KMS-11 (cell line): ENCODE data around the gene GAB2.
"Not testable (repeated sequence)": the region's sequence is repeated elsewhere in the genome, so short reads cannot be mapped to it uniquely, and the experiment has no call there.

Source experiments
- H2AFZ ChIP-seq: fragments of 200-600 bp; sonication (generic); 2 replicates; pipeline ENCODE4 v1.6.1; 2016; ENCODE audit warnings: antibody characterized with exemption, mixed run types, low read depth
- H3K27ac ChIP-seq: fragments of 200-600 bp; sonication (generic); 2 replicates; pipeline ENCODE4 v1.6.1; 2016; ENCODE audit warnings: mild to moderate bottlenecking, mixed run types
- H3K27me3 ChIP-seq: fragments of 200-600 bp; sonication (generic); 2 replicates; pipeline ENCODE4 v1.6.1; 2017; ENCODE audit warnings: mild to moderate bottlenecking, low read depth, mixed run types, moderate library complexity; ENCODE audit not compliant: insufficient read depth
- H3K36me3 ChIP-seq: fragments of 200-600 bp; sonication (generic); 2 replicates; pipeline ENCODE4 v1.6.1; 2017; ENCODE audit warnings: mild to moderate bottlenecking, mixed run types; ENCODE audit not compliant: insufficient read depth
- H3K4me1 ChIP-seq: fragments of 200-600 bp; sonication (generic); 2 replicates; pipeline ENCODE4 v1.6.1; 2016; ENCODE audit warnings: mild to moderate bottlenecking, low read depth, mixed run types; ENCODE audit not compliant: poor library complexity, severe bottlenecking
- H3K4me2 ChIP-seq: fragments of 200-600 bp; sonication (generic); 2 replicates; pipeline ENCODE4 v1.7.0; 2016; ENCODE audit warnings: mild to moderate bottlenecking, mixed run types
- H3K4me3 ChIP-seq: fragments of 200-600 bp; sonication (generic); IDR thresholded peaks from 2 replicates; pipeline ENCODE4 v1.6.1; 2017; ENCODE audit warnings: low read depth, low read length, mixed read lengths; ENCODE audit not compliant: insufficient read depth
- H3K79me2 ChIP-seq: fragments of 200-600 bp; sonication (generic); 2 replicates; pipeline ENCODE4 v1.6.1; 2016; ENCODE audit warnings: low read depth, mixed run types; ENCODE audit not compliant: insufficient read depth
- H3K9ac ChIP-seq: fragments of 200-600 bp; sonication (generic); 2 replicates; pipeline ENCODE4 v1.6.1; 2016; ENCODE audit warnings: mild to moderate bottlenecking, mixed run types
- H4K20me1 ChIP-seq: fragments of 200-600 bp; sonication (generic); 2 replicates; pipeline ENCODE4 v1.6.1; 2016; ENCODE audit warnings: mild to moderate bottlenecking, mixed run types; ENCODE audit not compliant: insufficient read depth
- CTCF ChIP-seq: fragments of 200-600 bp; sonication (generic); conservative IDR thresholded peaks from 2 replicates; pipeline ENCODE4 v1.6.1; 2017; ENCODE audit warnings: low read depth, mild to moderate bottlenecking, antibody characterized with exemption, low read length, moderate library complexity, mixed read lengths

The GAB2 gene

GRCh38 chr11:78180751-78181150 is 236.9 kb downstream of the GAB2 start:
- no peak overlapping the region for H3K4me2 ChIP-seq
- H3K4me1 ChIP-seq: no peaks in the 10 kb centered on the region
- no peak for TF ChIP-seq CTCF
- H3K27ac ChIP-seq: no peak overlapping the region
- H3K79me2 ChIP-seq: no peaks in the 10 kb centered on the region
- H3K4me3 ChIP-seq: no peak overlapping the region
- no peaks in the 10 kb centered on the region for H3K27me3 ChIP-seq
- no peaks in the 10 kb centered on the region for H4K20me1 ChIP-seq
- H3K36me3 ChIP-seq: no peaks in the 10 kb centered on the region
- H2AFZ ChIP-seq: no peak overlapping the region
- no peak overlapping the region for H3K9ac ChIP-seq

GRCh38 chr11:78179459-78180071 is 238.1 kb downstream of the GAB2 start:
- no peaks in the 10 kb centered on the region for H3K79me2 ChIP-seq
- H3K27me3 ChIP-seq: no peaks in the 10 kb centered on the region
- TF ChIP-seq CTCF: no peak
- H3K4me2 ChIP-seq: no peak overlapping the region
- no peaks in the 10 kb centered on the region for H4K20me1 ChIP-seq
- H3K4me1 ChIP-seq: no peaks in the 10 kb centered on the region
- H3K27ac ChIP-seq: no peak overlapping the region
- no peak overlapping the region for H3K9ac ChIP-seq
- no peaks in the 10 kb centered on the region for H3K36me3 ChIP-seq
- no peak overlapping the region for H2AFZ ChIP-seq
- no peak overlapping the region for H3K4me3 ChIP-seq

- H3K36me3 ChIP-seq: no peaks in the 10 kb centered on the region
- TF ChIP-seq CTCF: no peak
Observed at GRCh38 chr11:78177216-78177615, 240.4 kb downstream of the GAB2 start.

GRCh38 chr11:78176605-78177141 is 240.9 kb downstream of the GAB2 start:
- H3K4me3 ChIP-seq: no peak overlapping the region
- H4K20me1 ChIP-seq: no peaks in the 10 kb centered on the region
- no peaks in the 10 kb centered on the region for H3K36me3 ChIP-seq
- no peak overlapping the region for H3K4me2 ChIP-seq
- no peak for TF ChIP-seq CTCF
- H3K27me3 ChIP-seq: no peaks in the 10 kb centered on the region
- H2AFZ ChIP-seq: no peak overlapping the region
- no peaks in the 10 kb centered on the region for H3K4me1 ChIP-seq
- no peak overlapping the region for H3K9ac ChIP-seq
- no peak overlapping the region for H3K27ac ChIP-seq
- no peaks in the 10 kb centered on the region for H3K79me2 ChIP-seq

More at GRCh38 chr11:78177216-78177615, 240.4 kb downstream of the GAB2 start:
- no peak overlapping the region for H3K27ac ChIP-seq
- no peaks in the 10 kb centered on the region for H3K79me2 ChIP-seq
- no peaks in the 10 kb centered on the region for H4K20me1 ChIP-seq
- no peak overlapping the region for H3K4me2 ChIP-seq
- H3K9ac ChIP-seq: no peak overlapping the region
- H3K4me3 ChIP-seq: no peak overlapping the region
- H2AFZ ChIP-seq: no peak overlapping the region
- no peaks in the 10 kb centered on the region for H3K4me1 ChIP-seq
- H3K27me3 ChIP-seq: no peaks in the 10 kb centered on the region

GRCh38 chr11:78175862-78176261 is 241.8 kb downstream of the GAB2 start:
- not testable (repeated sequence) for H3K36me3 ChIP-seq, H3K9ac ChIP-seq, H3K27ac ChIP-seq, H3K4me1 ChIP-seq, H2AFZ ChIP-seq, H4K20me1 ChIP-seq, H3K27me3 ChIP-seq, H3K4me3 ChIP-seq, H3K79me2 ChIP-seq, H3K4me2 ChIP-seq
